Measurements from ENCODE around the gene UFD1.

- TF ChIP-seq TAF1 (IDR thresholded peaks at IDR 0.05; ENCODE audit: low read depth), result no peak
- no peak for TF ChIP-seq EP300 (IDR thresholded peaks at IDR 0.05; ENCODE audit: borderline replicate concordance)
- no peak for TF ChIP-seq MAX (IDR thresholded peaks at IDR 0.05)
- no peak for TF ChIP-seq RAD21 (IDR thresholded peaks at IDR 0.05; ENCODE audit: low read depth)
- no peak for TF ChIP-seq ZBTB7A (IDR thresholded peaks at IDR 0.05; ENCODE audit: low read depth)
- no peak for TF ChIP-seq NFIC (IDR thresholded peaks at IDR 0.05)
- TF ChIP-seq USF1 (IDR thresholded peaks at IDR 0.05), result no peak
- no peak for TF ChIP-seq EGR1 (IDR thresholded peaks at IDR 0.05)
These were observed 17.3 kb upstream of the UFD1 start for GRCh38 chr22:19496324-19496630.
